A549 (cell line): Measurements from ENCODE around the gene WNT7A. TPM values are rescaled to one million over a fixed set of nuclear protein-coding genes. Genes with fewer than 3 reads are reported as not detected.

Experiments
- ATAC-seq, 2 experiments: fragments of 200-7000 bp in 1 of 2; fragments of >200 bp in 1 of 2; cut with Nextera tagmentation in 1 of 2; cut with Tn5 transposase in 1 of 2; 3 replicates each; pipeline versions ENCODE4 v1.8.0 to v1.9.1; 2018 to 2020; ENCODE audit warnings: mild to moderate bottlenecking in 1 of 2, moderate library complexity in 1 of 2
- CTCF ChIA-PET: fragments of 300-600 bp; sonication (Branson Sonifier 250); formaldehyde crosslinking; extraction: SDS; loops from one replicate; lab custom pipeline; 2021; ENCODE audit warnings: antibody characterized with exemption, inconsistent platforms; lab: Yijun Ruan, JAX
- POLR2A ChIA-PET: fragments of 350-600 bp; formaldehyde crosslinking; extraction: SDS; loops from one replicate; lab custom pipeline; 2021; ENCODE audit warnings: antibody characterized with exemption, inconsistent platforms; lab: Yijun Ruan, JAX
- DNase-seq, 2 experiments: peaks; one replicate each; pipeline versions ENCODE4 v3.0.0 to v3.0.0-alpha.2; 2011 to 2016; ENCODE audit warnings: low read depth in 1 of 2, low spot score in 1 of 2
- FAIRE-seq: peaks from 2 replicates; lab custom pipeline; 2011; peaks lifted over from hg19 to GRCh38; lab: Jason Lieb, UNC
- H3K27ac ChIP-seq, 2 experiments: fragments of >200 bp; sonication (Bioruptor Twin); formaldehyde crosslinking; 3 replicates each; pipeline ENCODE4 v1.5.1; 2016 to 2017
- H3K4me1 ChIP-seq: fragments of >200 bp; sonication (Bioruptor Twin); formaldehyde crosslinking; 3 replicates; pipeline ENCODE4 v1.6.1; 2016
- H3K4me2 ChIP-seq: fragments of >200 bp; sonication (Bioruptor Twin); formaldehyde crosslinking; 3 replicates; pipeline ENCODE4 v1.6.1; 2016
- H3K4me3 ChIP-seq: fragments of >200 bp; sonication (Bioruptor Twin); formaldehyde crosslinking; 3 replicates; pipeline ENCODE4 v1.5.1; 2016
- H3K9me3 ChIP-seq: fragments of >200 bp; sonication (Bioruptor Twin); formaldehyde crosslinking; 3 replicates; pipeline ENCODE4 v1.6.1; 2016
- CBX2 ChIP-seq: fragments of 200-600 bp; sonication (generic); IDR thresholded peaks from 2 replicates; pipeline ENCODE4 v1.6.1; 2016; ENCODE audit warnings: low read depth, mild to moderate bottlenecking, borderline replicate concordance
- CEBPB ChIP-seq, 2 experiments: fragments of >200 bp in 1 of 2; sonication (Bioruptor Twin) in 1 of 2; formaldehyde crosslinking in 1 of 2; IDR thresholded peaks; 2 replicates each; pipeline ENCODE4 v1.6.1; 2012 to 2016
- EHF ChIP-seq: fragments of 250-450 bp; sonication (Bioruptor Pico); IDR thresholded peaks from 2 replicates; pipeline ENCODE4 v1.5.0; 2020; ENCODE audit warnings: mild to moderate bottlenecking
- EHMT2 ChIP-seq: fragments of 200-600 bp; sonication (generic); IDR thresholded peaks from 2 replicates; pipeline ENCODE4 v1.6.1; 2016; ENCODE audit warnings: antibody characterized with exemption, low read depth, mild to moderate bottlenecking, moderate library complexity
- ESRRA ChIP-seq: fragments of 150-350 bp; IDR thresholded peaks from 2 replicates; pipeline ENCODE4 v1.6.1; 2014; ENCODE audit warnings: mild to moderate bottlenecking, low read length, borderline replicate concordance
- FOSL2 ChIP-seq, 2 experiments: fragments of 450-650 bp in 1 of 2; fragments of >200 bp in 1 of 2; sonication (Bioruptor Twin) in 1 of 2; formaldehyde crosslinking; IDR thresholded peaks; 2 replicates each; pipeline versions ENCODE4 v1.5.0 to v1.6.1; 2016 to 2020; ENCODE audit warnings: mild to moderate bottlenecking in 1 of 2, moderate library complexity in 1 of 2
- HDAC2 ChIP-seq: fragments of 200-600 bp; sonication (generic); IDR thresholded peaks from 2 replicates; pipeline ENCODE4 v1.6.1; 2016
- HES2 ChIP-seq: fragments of >200 bp; sonication (Bioruptor Twin); formaldehyde crosslinking; IDR thresholded peaks from 2 replicates; pipeline ENCODE4 v1.6.1; 2016
- HEYL ChIP-seq: fragments of 250-450 bp; sonication (Bioruptor Pico); IDR thresholded peaks from 2 replicates; pipeline ENCODE4 v1.8.0; 2021; ENCODE audit warnings: mild to moderate bottlenecking, moderate library complexity
- HMGXB4 ChIP-seq: fragments of 250-450 bp; sonication (Bioruptor Pico); IDR thresholded peaks from 2 replicates; pipeline ENCODE4 v1.5.0; 2021; ENCODE audit warnings: mild to moderate bottlenecking, moderate library complexity, borderline replicate concordance
- HOXA7 ChIP-seq: fragments of 250-450 bp; sonication (Bioruptor Pico); IDR thresholded peaks from 2 replicates; pipeline ENCODE4 v1.5.0; 2020; ENCODE audit warnings: mild to moderate bottlenecking, moderate library complexity
- HOXB13 ChIP-seq: fragments of 250-450 bp; sonication (Bioruptor Pico); IDR thresholded peaks from 2 replicates; pipeline ENCODE4 v1.5.0; 2020; ENCODE audit warnings: low read depth, mild to moderate bottlenecking, moderate library complexity
- HOXB5 ChIP-seq: fragments of 250-450 bp; sonication (Bioruptor Pico); IDR thresholded peaks from 2 replicates; pipeline ENCODE4 v1.5.0; 2020; ENCODE audit warnings: mild to moderate bottlenecking, moderate library complexity
- JUNB ChIP-seq: fragments of >200 bp; sonication (Bioruptor Twin); formaldehyde crosslinking; IDR thresholded peaks from 2 replicates; pipeline ENCODE4 v1.6.1; 2016
- KDM5A ChIP-seq: fragments of 200-600 bp; sonication (generic); IDR thresholded peaks from 2 replicates; pipeline ENCODE4 v1.6.1; 2016; ENCODE audit warnings: antibody characterized with exemption, mild to moderate bottlenecking
- MAX ChIP-seq: IDR thresholded peaks from 2 replicates; pipeline ENCODE4 v1.6.1; 2012
- NPAS2 ChIP-seq: fragments of 250-450 bp; sonication (Bioruptor Pico); IDR thresholded peaks from 2 replicates; pipeline ENCODE4 v1.8.0; 2022; ENCODE audit warnings: mild to moderate bottlenecking, moderate library complexity, borderline replicate concordance
- RAD21 ChIP-seq, 2 experiments: fragments of >200 bp in 1 of 2; sonication (Bioruptor Twin) in 1 of 2; formaldehyde crosslinking in 1 of 2; IDR thresholded peaks in 1 of 2; conservative IDR thresholded peaks in 1 of 2; 2 replicates in 1 of 2; 3 replicates in 1 of 2; pipeline ENCODE4 v1.6.1; 2012 to 2018; ENCODE audit warnings: inconsistent platforms in 1 of 2
- SREBF2 ChIP-seq: fragments of 450-650 bp; IDR thresholded peaks from 2 replicates; pipeline ENCODE4 v1.6.1; 2014; ENCODE audit warnings: mild to moderate bottlenecking, moderate library complexity
- TFCP2L1 ChIP-seq: fragments of 250-450 bp; sonication (Bioruptor Pico); IDR thresholded peaks from 2 replicates; pipeline ENCODE4 v1.5.0; 2021; ENCODE audit warnings: mild to moderate bottlenecking
- ZSCAN20 ChIP-seq: fragments of 250-450 bp; sonication (Bioruptor Pico); IDR thresholded peaks from 2 replicates; pipeline ENCODE4 v1.8.0; 2022; ENCODE audit warnings: mild to moderate bottlenecking, moderate library complexity
- WGBS: methylation state at CpG from one replicate; pipeline ENCODE4 v1.1.6; 2017; ENCODE audit errors: missing lambda C conversion rate; 5-methylcytosine and 5-hydroxymethylcytosine counted together
- polyA plus RNA-seq, 4 experiments: library from polyadenylated mRNA; depleted of rRNA in 3 of 4; stranded (reverse); fragments of >200 nt; fragmentation: RNase III in 1 of 4; extraction: RNeasy Plus Mini Kit Qiagen cat#74134 plus additional on column Dnase treatment in 1 of 4; gene quantifications; 2 replicates in 3 of 4; 3 replicates in 1 of 4; pipeline ENCODE4 v1.2.3, GENCODE V29; 2011 to 2017

Gene WNT7A
- polyA plus RNA-seq, 2 of the 4 experiments (the other 2 are of a cell fraction) = 0.03 TPM

GRCh38 chr3:13878281-13879101 is 1.4 kb downstream of the WNT7A start:
- Histone ChIP-seq H3K4me1 (peaks cover 23% of the 10 kb centered on the region), H3K4me2 (peak overlapping the region; percentile 100), H3K27ac (no peak overlapping the region), H3K9me3 (peaks cover 5% of the 10 kb centered on the region; the same call in 1 of the 3 replicates), H3K4me3 (peak overlapping the region; percentile 53)
- WGBS = 22% methylated on average over 43 of the region's 66 CpGs
- TF ChIP-seq MAX (no peak), ESRRA (no peak), CEBPB (IDR thresholded peaks at IDR 0.05) (0 out of 4 replicates have a peak, but pooled peaks of 1 of the 2 experiments have one; percentile 7), EHF (no peak), EHMT2 (no peak), TFCP2L1 (CRISPR knock-in tag) (no peak), FOSL2 (IDR thresholded peaks at IDR 0.05) (no peak), FOSL2 (CRISPR knock-in tag; IDR thresholded peaks at IDR 0.05) (no peak)
- peak in 1 of 2 experiments; percentile 51; a peak in 3 of 6 replicates for ATAC-seq
- DNase-seq = peak in 1 of 2 experiments; percentile 32
- POLR2A ChIA-PET = no interaction called here
- no peak for FAIRE-seq
- CTCF ChIA-PET = interaction anchor here (2.9 to 11.0 kb wide), 3 partner anchors 7 to 383 kb away, joined by 11 to 260 read pairs (median 12); no protein-coding TSS in a partner anchor

GRCh38 chr3:13877911-13878280 is 2.0 kb downstream of the WNT7A start:
- H3K27ac ChIP-seq = no peak overlapping the region
- peaks cover 5% of the 10 kb centered on the region; the same call in 1 of the 3 replicates for H3K9me3 ChIP-seq
- 31% methylated on average over 18 of the region's 25 CpGs for WGBS
- peaks cover 23% of the 10 kb centered on the region for H3K4me1 ChIP-seq
- FAIRE-seq (no peak), DNase-seq (no peak), ATAC-seq (no peak)
- ChIA-PET POLR2A (no interaction called here), CTCF (interaction anchor here (1.3 to 1.5 kb wide), 2 partner anchors 7 to 222 kb away, joined by 4 to 7 read pairs; no protein-coding TSS in a partner anchor)
- H3K4me3 ChIP-seq = peak overlapping the region; percentile 53; the same call in 2 of the 3 replicates
- TF ChIP-seq FOSL2 (IDR thresholded peaks at IDR 0.05) (no peak), FOSL2 (CRISPR knock-in tag; IDR thresholded peaks at IDR 0.05) (no peak), HOXA7 (CRISPR knock-in tag) (no peak), SREBF2 (no peak), ZSCAN20 (no peak), CEBPB (IDR thresholded peaks at IDR 0.05) (no peak), CBX2 (no peak), ESRRA (no peak), NPAS2 (CRISPR knock-in tag) (no peak), HMGXB4 (CRISPR knock-in tag) (no peak), HES2 (no peak), KDM5A (no peak), HEYL (CRISPR knock-in tag) (no peak), MAX (no peak), JUNB (no peak), HOXB5 (CRISPR knock-in tag) (no peak), TFCP2L1 (CRISPR knock-in tag) (no peak), RAD21 (conservative IDR thresholded peaks at IDR 0.05 in 1 of 2, IDR thresholded peaks at IDR 0.05 in 1 of 2) (no peak), HDAC2 (no peak), HOXB13 (CRISPR knock-in tag) (no peak)
- H3K4me2 ChIP-seq = peak overlapping the region; percentile 100
